Tibial nerve (tissue), 4 donors: Measurements from ENCODE around the gene NFILZ. TPM values are rescaled to one million over a fixed set of nuclear protein-coding genes. Genes with fewer than 3 reads are reported as not detected.

ENCODE experiments used
- DNase-seq, 2 donors: peaks; one replicate each; pipeline ENCODE4 v3.0.0-alpha.2; 2019; ENCODE audit warnings: low spot score in 2 of 2
- H3K27ac ChIP-seq, 4 donors: fragments of 200-600 bp; sonication (generic) in 3 of 4; one replicate each; pipeline ENCODE4 v1.5.1; 2017 to 2019; ENCODE audit warnings: mild to moderate bottlenecking in 1 of 4
- H3K27me3 ChIP-seq, 2 donors: fragments of 200-600 bp; sonication (generic) in 1 of 2; one replicate each; pipeline versions ENCODE4 v1.5.1 to v1.6.0; 2017 to 2019
- H3K36me3 ChIP-seq, 3 donors: fragments of 200-600 bp; sonication (generic); one replicate each; pipeline ENCODE4 v1.5.1; 2018 to 2019
- H3K4me1 ChIP-seq, 4 donors: fragments of 200-600 bp; sonication (generic) in 3 of 4; one replicate each; pipeline ENCODE4 v1.5.1; 2017 to 2019
- H3K4me3 ChIP-seq, 4 donors: fragments of 200-600 bp; sonication (generic) in 3 of 4; one replicate each; pipeline ENCODE4 v1.5.1; 2017 to 2019; ENCODE audit warnings: mild to moderate bottlenecking in 1 of 4, moderate library complexity in 1 of 4
- H3K9me3 ChIP-seq, 4 donors: fragments of 200-600 bp; sonication (generic) in 3 of 4; one replicate each; pipeline ENCODE4 v1.5.1; 2017 to 2019
- CTCF ChIP-seq, 5 experiments: fragments of 200-600 bp in 3 of 5; fragments of 450-650 bp in 2 of 5; sonication (generic) in 3 of 5; IDR thresholded peaks; one replicate each; pipeline ENCODE4 v1.5.1; 2016 to 2019; ENCODE audit warnings: antibody characterized with exemption in 5 of 5, mild to moderate bottlenecking in 3 of 5, moderate library complexity in 2 of 5
- EP300 ChIP-seq, 2 donors: sonication (generic); formaldehyde crosslinking; IDR thresholded peaks; one replicate each; pipeline ENCODE4 v1.6.1; 2017; ENCODE audit warnings: antibody characterized with exemption in 2 of 2, mild to moderate bottlenecking in 1 of 2
- POLR2A ChIP-seq, 2 donors: fragments of 450-650 bp; IDR thresholded peaks; one replicate each; pipeline ENCODE4 v1.6.1; 2017; ENCODE audit warnings: antibody characterized with exemption in 2 of 2, mild to moderate bottlenecking in 2 of 2, moderate library complexity in 2 of 2
- WGBS, 2 donors: methylation state at CpG; one replicate each; pipeline ENCODE4 v1.1.5; 2018; 5-methylcytosine and 5-hydroxymethylcytosine counted together
- total RNA-seq, 4 donors: library from RNA; depleted of rRNA; stranded (reverse); fragments of >200 nt; gene quantifications; one replicate each; pipeline ENCODE4 v1.1.0, GENCODE V29; 2016

The NFILZ gene
- total RNA-seq, 4 donors from 2014 or later: not detected

- TF ChIP-seq CTCF (IDR thresholded peaks at IDR 0.05) (no peak), POLR2A (IDR thresholded peaks at IDR 0.05) (no peak)
- Histone ChIP-seq H3K27me3 (no peaks in the 10 kb centered on the region), H3K9me3 (peaks cover 0 to 19% (median 2%) of the 10 kb centered on the region in 4 donors), H3K4me3 (no peak overlapping the region), H3K27ac (no peak overlapping the region), H3K4me1 (peaks cover 0 to 3% (median 0%) of the 10 kb centered on the region in 4 donors), H3K36me3 (no peaks in the 10 kb centered on the region)
- WGBS, 2 donors: 84 to 88% methylated on average over 5 of the region's 5 CpGs
- DNase-seq: no peak
These were observed 12.1 kb downstream of the NFILZ start for GRCh38 chr19:8642561-8642960.

- Histone ChIP-seq H3K27ac (no peak overlapping the region), H3K4me3 (no peak overlapping the region), H3K27me3 (no peaks in the 10 kb centered on the region), H3K9me3 (peaks cover 0 to 19% (median 2%) of the 10 kb centered on the region in 4 donors), H3K4me1 (peaks cover 0 to 3% (median 0%) of the 10 kb centered on the region in 4 donors), H3K36me3 (no peaks in the 10 kb centered on the region)
- TF ChIP-seq POLR2A (IDR thresholded peaks at IDR 0.05): no peak
- no peak for TF ChIP-seq CTCF (IDR thresholded peaks at IDR 0.05)
- no peak for TF ChIP-seq EP300 (IDR thresholded peaks at IDR 0.05)
- WGBS, 2 donors: 65 to 68% methylated on average over 7 of the region's 7 CpGs
- DNase-seq: no peak
These were observed 13.6 kb downstream of the NFILZ start for GRCh38 chr19:8643860-8644653.

GRCh38 chr19:8648240-8648639 lies 17.8 kb downstream of the NFILZ start:
- no peak for DNase-seq
- WGBS, 2 donors: 68 to 74% methylated on average over 6 of the region's 6 CpGs
- TF ChIP-seq POLR2A (IDR thresholded peaks at IDR 0.05) (no peak), EP300 (IDR thresholded peaks at IDR 0.05) (peak in 1 of 2 donors; percentile 16)
- Histone ChIP-seq H3K27me3 (no peaks in the 10 kb centered on the region), H3K27ac (no peak overlapping the region), H3K36me3 (no peaks in the 10 kb centered on the region), H3K4me3 (no peak overlapping the region), H3K9me3 (no peaks in the 10 kb centered on the region), H3K4me1 (peaks cover 0 to 6% (median 0%) of the 10 kb centered on the region in 4 donors)

GRCh38 chr19:8654591-8655339 lies 24.3 kb downstream of the NFILZ start:
- DNase-seq: no peak
- 6% methylated on average over 15 of the region's 15 CpGs for WGBS, 2 donors
- Histone ChIP-seq H3K27ac (no peak overlapping the region), H3K36me3 (no peaks in the 10 kb centered on the region), H3K27me3 (peaks cover 0 to 4% of the 10 kb centered on the region in 2 donors), H3K4me3 (peak overlapping the region in 2 of 4 donors; percentile 13 to 19), H3K4me1 (peaks cover 0 to 12% (median 0%) of the 10 kb centered on the region in 4 donors), H3K9me3 (no peaks in the 10 kb centered on the region)
- TF ChIP-seq CTCF (IDR thresholded peaks at IDR 0.05) (peak; percentile 71 to 99 (median 97)), POLR2A (IDR thresholded peaks at IDR 0.05) (no peak)

- Histone ChIP-seq H3K36me3 (no peaks in the 10 kb centered on the region), H3K4me1 (peaks cover 0 to 8% (median 0%) of the 10 kb centered on the region in 4 donors), H3K27me3 (peaks cover 0 to 4% of the 10 kb centered on the region in 2 donors), H3K9me3 (no peaks in the 10 kb centered on the region), H3K4me3 (no peak overlapping the region), H3K27ac (no peak overlapping the region)
- DNase-seq: no peak
- WGBS, 2 donors: 57 to 68% methylated on average over 8 to 11 of the region's 12 CpGs
- no peak for TF ChIP-seq POLR2A (IDR thresholded peaks at IDR 0.05)
- no peak for TF ChIP-seq CTCF (IDR thresholded peaks at IDR 0.05)
- TF ChIP-seq EP300 (IDR thresholded peaks at IDR 0.05): no peak
These were observed 24.9 kb downstream of the NFILZ start for GRCh38 chr19:8655340-8655709.
